CD4-positive, alpha-beta T cell (primary cell): Measurements from ENCODE around the gene TIMM23. TPM values are rescaled to one million over a fixed set of nuclear protein-coding genes. Genes with fewer than 3 reads are reported as not detected.
"Not testable (repeated sequence)": the region's sequence is repeated elsewhere in the genome, so short reads cannot be mapped to it uniquely, and the experiment has no call there.

Experiments
- ATAC-seq: fragments of 200-7000 bp; cut with Tn5 transposase; one replicate; pipeline ENCODE4 v1.10.0; 2022; ENCODE audit warnings: mild to moderate bottlenecking; ENCODE audit not compliant: poor library complexity
- CTCF ChIA-PET: fragments of 350-600 bp; sonication (Branson Sonifier 250); formaldehyde crosslinking; loops from one replicate; lab custom pipeline; 2021; ENCODE audit warnings: antibody characterized with exemption, inconsistent platforms; lab: Charles Lee
- POLR2A ChIA-PET: fragments of 350-600 bp; sonication (Branson Sonifier 250); formaldehyde crosslinking; loops from one replicate; lab custom pipeline; 2021; ENCODE audit warnings: antibody characterized with exemption, inconsistent platforms; lab: Charles Lee
- DNase-seq, 14 experiments: peaks; one replicate each; pipeline ENCODE4 v3.0.0-alpha.2; 2013 to 2020; ENCODE audit warnings: mixed read lengths in 2 of 14
- H3K27ac ChIP-seq, 2 donors: one replicate each; pipeline versions ENCODE4 v1.5.1 to v1.7.0; 2013; ENCODE audit warnings: low read length in 2 of 2, low read depth in 1 of 2, mild to moderate bottlenecking in 1 of 2
- H3K27me3 ChIP-seq, 2 experiments: 1 replicate in 1 of 2; 2 replicates in 1 of 2; pipeline versions ENCODE4 v1.6.1 to v1.7.0; 2013; ENCODE audit warnings: low read length in 2 of 2, control low read depth in 1 of 2, mild to moderate bottlenecking in 1 of 2, moderate library complexity in 1 of 2; ENCODE audit not compliant: insufficient read depth in 2 of 2, control insufficient read depth in 1 of 2
- H3K36me3 ChIP-seq: one replicate; pipeline ENCODE4 v1.6.1; 2013; ENCODE audit warnings: low read length, control low read depth; ENCODE audit not compliant: insufficient read depth
- H3K4me1 ChIP-seq: one replicate; pipeline ENCODE4 v1.6.1; 2013; ENCODE audit warnings: low read length, control low read depth; ENCODE audit not compliant: insufficient read depth
- H3K4me3 ChIP-seq: one replicate; pipeline ENCODE4 v1.5.1; 2013; ENCODE audit warnings: mild to moderate bottlenecking, low read length, moderate library complexity
- H3K9me3 ChIP-seq, 2 experiments: 1 replicate in 1 of 2; 2 replicates in 1 of 2; pipeline versions ENCODE4 v1.6.1 to v1.7.0; 2013; ENCODE audit warnings: low read length in 2 of 2, mild to moderate bottlenecking in 2 of 2, control low read depth in 1 of 2, moderate library complexity in 1 of 2; ENCODE audit not compliant: control insufficient read depth in 1 of 2, insufficient read depth in 1 of 2
- H3K27ac Mint-ChIP-seq: one replicate; pipeline ENCODE4 v1.8.0; 2020; ENCODE audit warnings: mixed read lengths
- H3K27me3 Mint-ChIP-seq: one replicate; pipeline ENCODE4 v1.8.0; 2021; ENCODE audit warnings: mixed read lengths
- H3K36me3 Mint-ChIP-seq: one replicate; pipeline ENCODE4 v1.8.0; 2021; ENCODE audit warnings: low read depth, mixed read lengths
- H3K4me1 Mint-ChIP-seq: one replicate; pipeline ENCODE4 v1.8.0; 2021; ENCODE audit warnings: low read depth, mixed read lengths
- H3K4me3 Mint-ChIP-seq: one replicate; pipeline ENCODE4 v1.8.0; 2020; ENCODE audit warnings: mild to moderate bottlenecking, mixed read lengths
- H3K9me3 Mint-ChIP-seq: one replicate; pipeline ENCODE4 v1.8.0; 2020; ENCODE audit warnings: mixed read lengths
- intact Hi-C, 2 experiments: fragments of 100-400 bp; cut with DNase I in 1 of 2; cut with micrococcal nuclease in 1 of 2; formaldehyde crosslinking; loops; one replicate each; pipeline versions ENCODE4 v1.15.1 to v1.9.0; 2023 to 2025; cut with DNase I, micrococcal nuclease
- total RNA-seq, 174 experiments: library from RNA in 2 of 174; stranded (reverse) in 2 of 174; gene quantifications; one replicate each; pipeline ENCODE4 v1.2.3 and lab custom pipeline; 2021 to 2026
- TF ChIP-seq, protein P1 (sequence below): fragments of 200-600 bp; IDR thresholded peaks from one replicate; pipeline ENCODE4 v1.8.0; 2022; ENCODE audit warnings: antibody characterized with exemption, mild to moderate bottlenecking

Gene TIMM23
- total RNA-seq, 2 experiments from 2014 or later, result 32.2 to 32.9 TPM

GRCh38 chr10:46046261-46046660, 74.0 kb downstream of the TIMM23 start, which contains the start of gene MSMB:
Gene MSMB, minus strand, starts transcription at chr10:46046269. Its CDS starts 32 bp downstream, at chr10:46046237.
- H3K4me3 ChIP-seq, result no peak within 1 kb of the TSS
- TF ChIP-seq, protein P1, sequence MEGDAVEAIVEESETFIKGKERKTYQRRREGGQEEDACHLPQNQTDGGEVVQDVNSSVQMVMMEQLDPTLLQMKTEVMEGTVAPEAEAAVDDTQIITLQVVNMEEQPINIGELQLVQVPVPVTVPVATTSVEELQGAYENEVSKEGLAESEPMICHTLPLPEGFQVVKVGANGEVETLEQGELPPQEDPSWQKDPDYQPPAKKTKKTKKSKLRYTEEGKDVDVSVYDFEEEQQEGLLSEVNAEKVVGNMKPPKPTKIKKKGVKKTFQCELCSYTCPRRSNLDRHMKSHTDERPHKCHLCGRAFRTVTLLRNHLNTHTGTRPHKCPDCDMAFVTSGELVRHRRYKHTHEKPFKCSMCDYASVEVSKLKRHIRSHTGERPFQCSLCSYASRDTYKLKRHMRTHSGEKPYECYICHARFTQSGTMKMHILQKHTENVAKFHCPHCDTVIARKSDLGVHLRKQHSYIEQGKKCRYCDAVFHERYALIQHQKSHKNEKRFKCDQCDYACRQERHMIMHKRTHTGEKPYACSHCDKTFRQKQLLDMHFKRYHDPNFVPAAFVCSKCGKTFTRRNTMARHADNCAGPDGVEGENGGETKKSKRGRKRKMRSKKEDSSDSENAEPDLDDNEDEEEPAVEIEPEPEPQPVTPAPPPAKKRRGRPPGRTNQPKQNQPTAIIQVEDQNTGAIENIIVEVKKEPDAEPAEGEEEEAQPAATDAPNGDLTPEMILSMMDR, result no peak
- POLR2A ChIA-PET, result no interaction called here

DNA sequence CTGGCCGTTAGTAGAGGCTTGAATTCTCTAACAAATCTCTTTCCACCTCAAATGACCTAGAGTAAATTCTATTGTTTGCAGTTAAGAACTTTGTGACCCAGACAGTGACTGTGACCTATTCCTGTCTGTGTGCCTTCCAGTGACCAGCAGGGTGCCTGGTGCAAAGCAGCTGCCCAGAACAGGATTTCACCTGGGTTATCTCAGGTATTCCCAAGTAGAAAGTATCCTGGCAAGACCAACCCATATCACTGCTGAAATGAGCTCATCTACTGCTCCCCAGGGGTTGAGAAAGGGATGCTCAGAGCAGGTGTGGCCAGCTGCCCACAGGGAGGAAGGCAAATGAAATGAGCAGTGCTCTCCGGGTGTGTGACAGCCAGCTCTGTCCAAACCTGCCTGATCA, 75.9 kb downstream of the TIMM23 start:
- no peaks in the 10 kb centered on the region for H3K27me3 Mint-ChIP-seq
- intact Hi-C loops, result no loop called here
- ATAC-seq, result no peak
- no peaks in the 10 kb centered on the region for H3K36me3 ChIP-seq
- POLR2A ChIA-PET, result no interaction called here
- no peak overlapping the region for H3K4me3 Mint-ChIP-seq
- no peak overlapping the region for H3K27ac Mint-ChIP-seq
- peaks cover 0 to 2% of the 10 kb centered on the region in 2 experiments for H3K27me3 ChIP-seq
- no peaks in the 10 kb centered on the region for H3K36me3 Mint-ChIP-seq
- H3K4me1 ChIP-seq, result no peaks in the 10 kb centered on the region
- H3K27ac ChIP-seq, result no peak overlapping the region
- H3K9me3 ChIP-seq, result no peaks in the 10 kb centered on the region
- CTCF ChIA-PET, result no interaction called here
- H3K4me3 ChIP-seq, result no peak overlapping the region
- DNase-seq, result no peak
- H3K4me1 Mint-ChIP-seq, result peaks cover 7% of the 10 kb centered on the region
- TF ChIP-seq, protein P1, result no peak
- no peaks in the 10 kb centered on the region for H3K9me3 Mint-ChIP-seq

More at GRCh38 chr10:46046261-46046660, 74.0 kb downstream of the TIMM23 start, which contains the start of gene MSMB:
- DNase-seq, result no peak
- peaks cover 0 to 2% of the 10 kb centered on the region in 2 experiments for H3K27me3 ChIP-seq
- Mint-ChIP-seq H3K9me3 (no peaks in the 10 kb centered on the region), H3K4me1 (peaks cover 5% of the 10 kb centered on the region), H3K27me3 (no peaks in the 10 kb centered on the region), H3K36me3 (no peaks in the 10 kb centered on the region), H3K27ac (no peak within 1 kb of the TSS), H3K4me3 (no peak within 1 kb of the TSS)
- no peak within 1 kb of the TSS for H3K27ac ChIP-seq
- intact Hi-C loops, result no loop called here
- no peaks in the 10 kb centered on the region for H3K9me3 ChIP-seq
- H3K4me1 ChIP-seq, result no peaks in the 10 kb centered on the region
- no peaks in the 10 kb centered on the region for H3K36me3 ChIP-seq
- no peak for ATAC-seq
- CTCF ChIA-PET, result no interaction called here

DNA sequence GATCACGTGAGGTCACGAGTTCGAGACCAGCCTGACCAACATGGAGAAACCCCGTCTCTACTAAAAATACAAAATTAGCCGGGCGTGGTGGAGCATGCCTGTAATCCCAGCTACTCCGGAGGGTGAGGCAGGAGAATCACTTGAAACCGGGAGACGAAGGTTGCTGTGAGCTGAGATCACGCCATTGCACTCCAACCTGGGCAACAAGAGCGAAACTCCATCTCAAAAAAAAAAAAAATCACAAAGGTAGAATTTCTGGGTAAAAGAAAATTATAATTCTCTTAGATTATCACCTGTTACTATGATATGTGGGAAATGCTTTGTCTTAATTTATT, 77.2 kb downstream of the TIMM23 start:
- H3K4me3 ChIP-seq, ATAC-seq, POLR2A ChIA-PET, H3K4me1 ChIP-seq, H3K4me3 Mint-ChIP-seq, H3K9me3 ChIP-seq, intact Hi-C loops, H3K27ac ChIP-seq, H3K36me3 ChIP-seq, H3K27ac Mint-ChIP-seq, H3K36me3 Mint-ChIP-seq, H3K27me3 ChIP-seq, H3K27me3 Mint-ChIP-seq, DNase-seq, H3K9me3 Mint-ChIP-seq, CTCF ChIA-PET: not testable (repeated sequence)
- H3K4me1 Mint-ChIP-seq, result peaks cover 17% of the 10 kb centered on the region

DNA sequence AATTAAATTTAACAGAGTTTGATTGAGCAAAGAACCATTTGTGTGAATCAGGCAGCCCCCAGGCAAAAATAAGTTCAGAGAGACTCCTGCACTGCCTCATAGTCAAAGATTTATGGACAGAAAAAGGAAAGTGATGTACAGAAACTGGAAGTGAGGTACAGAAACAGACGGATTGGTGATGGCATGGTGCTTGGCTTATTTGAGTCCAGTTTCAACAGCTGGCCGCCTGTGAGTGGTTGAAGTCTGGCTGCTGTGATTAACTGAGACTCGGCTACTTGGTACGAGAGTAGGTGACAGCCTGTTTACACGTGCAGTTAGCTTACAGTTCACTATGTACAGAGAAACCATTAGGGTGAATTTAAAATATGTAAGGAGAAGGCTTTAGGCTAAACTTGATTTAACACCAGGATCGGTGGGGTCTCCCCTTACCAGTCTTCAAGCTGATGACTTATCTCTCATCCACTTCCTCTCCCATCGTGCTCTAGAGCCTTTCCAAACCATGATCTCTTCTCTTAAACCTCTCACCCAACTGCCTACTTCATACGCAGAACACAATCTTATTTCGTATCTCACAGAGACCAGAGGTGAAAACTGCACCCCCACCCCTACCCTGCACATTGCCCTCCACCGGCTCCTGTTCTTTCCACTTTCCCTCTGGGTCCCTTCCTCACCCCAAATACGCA, 78.8 kb downstream of the TIMM23 start:
- ATAC-seq, result no peak
- Mint-ChIP-seq H3K36me3 (no peaks in the 10 kb centered on the region), H3K27me3 (no peaks in the 10 kb centered on the region), H3K9me3 (no peaks in the 10 kb centered on the region), H3K4me1 (peaks cover 21% of the 10 kb centered on the region), H3K27ac (no peak overlapping the region), H3K4me3 (no peak overlapping the region)
- Histone ChIP-seq H3K27ac (no peak overlapping the region), H3K9me3 (no peaks in the 10 kb centered on the region), H3K36me3 (no peaks in the 10 kb centered on the region), H3K27me3 (peaks cover 0 to 2% of the 10 kb centered on the region in 2 experiments), H3K4me3 (no peak overlapping the region), H3K4me1 (no peaks in the 10 kb centered on the region)
- TF ChIP-seq, protein P1, result no peak
- no peak for DNase-seq
- POLR2A ChIA-PET, result no interaction called here
- CTCF ChIA-PET, result no interaction called here
- intact Hi-C loops, result no loop called here
